PC-3 (cell line): Measurements from ENCODE around the gene HRH2. TPM values are rescaled to one million over a fixed set of nuclear protein-coding genes. Genes with fewer than 3 reads are reported as not detected.

Source experiments
- ATAC-seq: fragments of 200-7000 bp; cut with Tn5 transposase; 2 replicates; pipeline ENCODE4 v1.9.1; 2020; ENCODE audit warnings: mild to moderate bottlenecking, moderate library complexity
- BruUV-seq: library from RNA; stranded (reverse); fragments of 400-500 nt; replicated peaks from 2 replicates; lab custom pipeline; 2021; lab: Mats Ljungman, UMichigan
- CTCF ChIA-PET: fragments of 300-600 bp; sonication (Branson Sonifier 250); formaldehyde crosslinking; loops from one replicate; lab custom pipeline; 2022; ENCODE audit warnings: antibody characterized with exemption; lab: Charles Lee
- POLR2A ChIA-PET: fragments of 300-600 bp; sonication (Branson Sonifier 250); formaldehyde crosslinking; loops from one replicate; lab custom pipeline; 2022; ENCODE audit warnings: antibody characterized with exemption; ENCODE audit not compliant: unreplicated experiment; lab: Charles Lee
- DNase-seq: peaks from one replicate; pipeline ENCODE4 v3.0.0-alpha.2; 2015
- H2AFZ ChIP-seq: fragments of 300-600 bp; sonication (generic); 2 replicates; pipeline ENCODE4 v1.6.0; 2016; ENCODE audit warnings: antibody characterized with exemption, low read length
- H3F3A ChIP-seq: fragments of 300-600 bp; sonication (generic); one replicate; pipeline ENCODE4 v1.6.0; 2017; ENCODE audit warnings: antibody characterized with exemption, low read length, control low read depth, mild to moderate bottlenecking; ENCODE audit not compliant: unreplicated experiment
- H3K27ac ChIP-seq: fragments of 300-600 bp; sonication (generic); 2 replicates; pipeline ENCODE4 v1.5.1; 2016; ENCODE audit warnings: mild to moderate bottlenecking, low read length
- H3K27me3 ChIP-seq: fragments of 300-600 bp; sonication (generic); 2 replicates; pipeline ENCODE4 v1.6.1; 2016; ENCODE audit warnings: low read length, mixed read lengths
- H3K36me3 ChIP-seq: fragments of 300-600 bp; sonication (generic); 2 replicates; pipeline ENCODE4 v1.6.1; 2016; ENCODE audit warnings: low read depth, mixed run types, low read length, mixed read lengths
- H3K4me1 ChIP-seq: fragments of 300-600 bp; sonication (generic); 2 replicates; pipeline ENCODE4 v1.5.1; 2016; ENCODE audit warnings: low read length; ENCODE audit not compliant: insufficient read depth
- H3K4me2 ChIP-seq: fragments of 300-600 bp; sonication (generic); 2 replicates; pipeline ENCODE4 v1.6.0; 2016; ENCODE audit warnings: low read length
- H3K4me3 ChIP-seq: fragments of 300-600 bp; sonication (generic); 2 replicates; pipeline ENCODE4 v1.5.1; 2016; ENCODE audit warnings: mild to moderate bottlenecking, low read length, mixed read lengths
- H3K79me2 ChIP-seq: fragments of 300-600 bp; sonication (generic); 2 replicates; pipeline ENCODE4 v1.6.1; 2017; ENCODE audit warnings: low read length, mixed read lengths
- H3K9ac ChIP-seq: fragments of 300-600 bp; sonication (generic); 2 replicates; pipeline ENCODE4 v1.6.0; 2016; ENCODE audit warnings: mild to moderate bottlenecking, low read length
- H3K9me2 ChIP-seq: fragments of 300-600 bp; sonication (generic); replicated peaks from 2 replicates; pipeline ENCODE4 v1.6.1; 2016; ENCODE audit warnings: mixed run types, low read length, mixed read lengths
- H3K9me3 ChIP-seq: fragments of 300-600 bp; sonication (generic); 2 replicates; pipeline ENCODE4 v1.6.1; 2016; ENCODE audit warnings: low read length, mixed read lengths
- H4K20me1 ChIP-seq: fragments of 300-600 bp; sonication (generic); 2 replicates; pipeline ENCODE4 v1.6.1; 2016; ENCODE audit warnings: low read length, mixed read lengths
- EZH2 ChIP-seq: fragments of 300-600 bp; sonication (generic); IDR thresholded peaks from one replicate; pipeline ENCODE4 v1.6.1; 2017; ENCODE audit warnings: antibody characterized with exemption, mild to moderate bottlenecking, low read length; ENCODE audit not compliant: unreplicated experiment
- EZH2phosphoT487 ChIP-seq: fragments of 300-600 bp; sonication (generic); IDR thresholded peaks from 2 replicates; pipeline ENCODE4 v1.6.1; 2018; ENCODE audit warnings: mild to moderate bottlenecking, antibody characterized with exemption, low read length, borderline replicate concordance
- intact Hi-C: fragments of 100-400 bp; cut with micrococcal nuclease; formaldehyde crosslinking; loops from 2 replicates; pipeline ENCODE4 v1.9.0; 2023
- total RNA-seq: library from RNA; depleted of rRNA; stranded (reverse); fragments of >200 nt; gene quantifications from 2 replicates; pipeline ENCODE4 v1.2.3, GENCODE V29; 2014
- TF ChIP-seq, protein P1 (sequence below): fragments of 300-600 bp; sonication (generic); conservative IDR thresholded peaks from 2 replicates; pipeline ENCODE4 v1.5.1; 2017; ENCODE audit warnings: antibody characterized with exemption, low read depth, mild to moderate bottlenecking, low read length

Gene HRH2
- total RNA-seq, 1 experiment from 2014 or later: not detected

DNA sequence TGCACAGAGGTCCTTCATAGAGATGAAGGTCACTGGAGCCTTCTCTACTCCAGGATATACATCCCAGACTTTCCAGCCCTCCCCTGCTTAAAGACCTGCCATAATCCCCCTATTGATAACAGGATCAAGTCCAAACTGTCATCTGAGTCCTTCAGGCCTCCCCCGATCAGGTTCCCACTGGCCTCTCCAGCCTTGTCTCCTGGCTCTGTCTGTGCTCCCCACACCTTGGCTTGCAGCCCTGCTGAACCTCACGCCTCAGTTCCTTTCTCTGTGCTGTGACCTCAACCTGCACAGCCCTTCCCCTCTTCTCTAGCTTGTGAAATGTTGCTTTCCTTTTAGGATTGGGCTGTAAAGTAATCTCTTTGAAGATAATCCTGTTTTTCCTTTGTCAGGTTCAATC, 2.5 kb upstream of the HRH2 start:
- ATAC-seq (no peak), DNase-seq (no peak)
- Histone ChIP-seq H2AFZ (no peak overlapping the region), H3K9me3 (no peaks in the 10 kb centered on the region), H3K79me2 (no peaks in the 10 kb centered on the region), H3K4me1 (no peaks in the 10 kb centered on the region), H4K20me1 (no peaks in the 10 kb centered on the region), H3K27ac (no peak overlapping the region), H3K9me2 (no peaks in the 10 kb centered on the region), H3F3A (no peaks in the 10 kb centered on the region), H3K4me2 (no peak overlapping the region), H3K36me3 (no peaks in the 10 kb centered on the region), H3K9ac (no peak overlapping the region), H3K4me3 (no peak overlapping the region), H3K27me3 (peaks cover 58% of the 10 kb centered on the region)
- intact Hi-C loops: no loop called here
- TF ChIP-seq EZH2phosphoT487 (no peak), EZH2 (no peak)
- TF ChIP-seq, protein P1, sequence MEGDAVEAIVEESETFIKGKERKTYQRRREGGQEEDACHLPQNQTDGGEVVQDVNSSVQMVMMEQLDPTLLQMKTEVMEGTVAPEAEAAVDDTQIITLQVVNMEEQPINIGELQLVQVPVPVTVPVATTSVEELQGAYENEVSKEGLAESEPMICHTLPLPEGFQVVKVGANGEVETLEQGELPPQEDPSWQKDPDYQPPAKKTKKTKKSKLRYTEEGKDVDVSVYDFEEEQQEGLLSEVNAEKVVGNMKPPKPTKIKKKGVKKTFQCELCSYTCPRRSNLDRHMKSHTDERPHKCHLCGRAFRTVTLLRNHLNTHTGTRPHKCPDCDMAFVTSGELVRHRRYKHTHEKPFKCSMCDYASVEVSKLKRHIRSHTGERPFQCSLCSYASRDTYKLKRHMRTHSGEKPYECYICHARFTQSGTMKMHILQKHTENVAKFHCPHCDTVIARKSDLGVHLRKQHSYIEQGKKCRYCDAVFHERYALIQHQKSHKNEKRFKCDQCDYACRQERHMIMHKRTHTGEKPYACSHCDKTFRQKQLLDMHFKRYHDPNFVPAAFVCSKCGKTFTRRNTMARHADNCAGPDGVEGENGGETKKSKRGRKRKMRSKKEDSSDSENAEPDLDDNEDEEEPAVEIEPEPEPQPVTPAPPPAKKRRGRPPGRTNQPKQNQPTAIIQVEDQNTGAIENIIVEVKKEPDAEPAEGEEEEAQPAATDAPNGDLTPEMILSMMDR: no peak
- BruUV-seq: no TSS peak
- CTCF ChIA-PET: no interaction called here
- POLR2A ChIA-PET: no interaction called here

DNA sequence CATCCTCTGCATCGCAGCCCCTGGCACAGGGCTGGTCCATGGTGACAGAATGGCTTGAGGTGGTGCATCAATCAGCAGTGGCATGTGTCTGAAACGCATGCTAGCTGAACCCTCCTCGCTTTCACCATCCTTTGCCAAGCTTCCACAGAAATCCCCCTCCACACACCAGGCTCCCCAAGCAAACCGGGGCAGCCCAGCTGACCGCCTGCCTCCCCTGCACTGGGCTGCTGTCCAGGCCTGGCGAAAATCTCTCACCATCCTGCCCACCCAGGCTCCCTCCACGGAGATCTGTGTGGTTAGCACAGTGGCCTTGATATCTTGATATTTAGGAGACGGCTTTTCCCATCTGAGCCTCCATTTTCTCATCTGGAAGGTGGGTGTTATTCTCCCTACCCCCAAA, 905 bp upstream of the HRH2 start:
- H3K4me2 ChIP-seq: no peak overlapping the region
- peaks cover 57% of the 10 kb centered on the region for H3K27me3 ChIP-seq
- no peaks in the 10 kb centered on the region for H3K36me3 ChIP-seq
- no peak overlapping the region for H2AFZ ChIP-seq
- ChIA-PET CTCF (no interaction called here), POLR2A (no interaction called here)
- DNase-seq (no peak), ATAC-seq (no peak)
- BruUV-seq: no TSS peak
- H3K4me3 ChIP-seq: no peak overlapping the region
- no peaks in the 10 kb centered on the region for H3F3A ChIP-seq
- no peaks in the 10 kb centered on the region for H3K9me2 ChIP-seq
- no peaks in the 10 kb centered on the region for H3K9me3 ChIP-seq
- intact Hi-C loops: no loop called here
- H3K27ac ChIP-seq: no peak overlapping the region
- H3K4me1 ChIP-seq: no peaks in the 10 kb centered on the region
- no peaks in the 10 kb centered on the region for H4K20me1 ChIP-seq
- H3K9ac ChIP-seq: no peak overlapping the region
- no peaks in the 10 kb centered on the region for H3K79me2 ChIP-seq
- TF ChIP-seq, protein P1: no peak
- TF ChIP-seq EZH2phosphoT487 (no peak), EZH2 (no peak)

DNA sequence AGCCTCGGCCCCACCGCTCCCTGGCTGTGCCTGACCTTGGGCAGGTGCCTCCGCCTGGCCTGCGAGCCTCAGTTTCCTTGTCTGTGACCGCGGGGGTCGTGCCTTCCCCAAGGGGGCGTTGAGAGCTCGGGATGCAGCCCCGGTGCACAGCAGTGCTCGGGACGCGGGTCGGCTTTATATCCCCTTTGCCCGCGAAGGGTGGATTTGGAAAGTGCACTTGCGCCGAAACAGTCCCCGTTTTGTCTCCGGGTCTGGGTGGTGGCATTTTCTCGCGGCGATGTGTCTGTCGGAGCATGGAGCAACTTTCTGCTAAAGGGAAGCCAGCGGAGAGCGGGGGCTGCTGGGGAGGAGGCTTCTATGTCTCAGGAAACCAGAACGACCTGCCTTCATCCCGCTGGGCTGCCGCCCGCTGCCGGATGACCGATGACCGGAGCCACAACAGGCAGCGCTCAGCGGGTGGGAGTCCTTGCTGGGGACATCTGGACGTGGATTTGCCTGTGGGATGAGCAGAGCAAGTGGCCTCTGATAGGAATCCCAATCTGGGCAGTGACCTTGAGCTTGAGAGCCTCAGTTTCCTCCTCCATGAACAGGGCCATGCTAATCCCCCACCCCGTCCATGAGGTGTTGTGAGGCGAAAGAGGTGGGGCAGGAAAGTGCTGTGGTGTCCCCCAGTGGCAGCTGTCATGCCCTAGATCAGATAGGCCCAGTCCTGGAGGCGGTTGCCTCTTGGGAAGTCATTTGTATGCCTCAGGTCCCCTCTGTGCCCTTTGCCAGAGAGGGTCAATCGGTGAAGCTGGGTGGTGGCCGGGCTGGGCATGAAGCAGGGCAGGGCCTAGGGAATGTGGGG, 651 bp downstream of the HRH2 start:
- Histone ChIP-seq H3K36me3 (no peaks in the 10 kb centered on the region), H3K27ac (no peak overlapping the region), H3K79me2 (no peaks in the 10 kb centered on the region), H3F3A (no peaks in the 10 kb centered on the region), H3K9me3 (no peaks in the 10 kb centered on the region), H3K4me3 (no peak overlapping the region), H4K20me1 (no peaks in the 10 kb centered on the region), H3K4me1 (no peaks in the 10 kb centered on the region), H3K27me3 (peaks cover 48% of the 10 kb centered on the region), H3K9ac (no peak overlapping the region), H2AFZ (no peak overlapping the region), H3K4me2 (no peak overlapping the region), H3K9me2 (no peaks in the 10 kb centered on the region)
- ChIA-PET CTCF (no interaction called here), POLR2A (no interaction called here)
- intact Hi-C loops: no loop called here
- BruUV-seq: no TSS peak
- DNase-seq (no peak), ATAC-seq (no peak)
- TF ChIP-seq EZH2phosphoT487 (no peak), EZH2 (no peak)
- TF ChIP-seq, protein P1: no peak
